A549 (cell line): Measurements from ENCODE around the gene OR51D1. TPM values are rescaled to one million over a fixed set of nuclear protein-coding genes. Genes with fewer than 3 reads are reported as not detected.

Experiments
- ATAC-seq, 2 experiments: fragments of 200-7000 bp in 1 of 2; fragments of >200 bp in 1 of 2; cut with Nextera tagmentation in 1 of 2; cut with Tn5 transposase in 1 of 2; 3 replicates each; pipeline versions ENCODE4 v1.8.0 to v1.9.1; 2018 to 2020; ENCODE audit warnings: mild to moderate bottlenecking in 1 of 2, moderate library complexity in 1 of 2
- CTCF ChIA-PET: fragments of 300-600 bp; sonication (Branson Sonifier 250); formaldehyde crosslinking; extraction: SDS; loops from one replicate; lab custom pipeline; 2021; ENCODE audit warnings: antibody characterized with exemption, inconsistent platforms; lab: Yijun Ruan, JAX
- POLR2A ChIA-PET: fragments of 350-600 bp; formaldehyde crosslinking; extraction: SDS; loops from one replicate; lab custom pipeline; 2021; ENCODE audit warnings: antibody characterized with exemption, inconsistent platforms; lab: Yijun Ruan, JAX
- DNase-seq, 2 experiments: peaks; one replicate each; pipeline versions ENCODE4 v3.0.0 to v3.0.0-alpha.2; 2011 to 2016; ENCODE audit warnings: low read depth in 1 of 2, low spot score in 1 of 2
- FAIRE-seq: peaks from 2 replicates; lab custom pipeline; 2011; peaks lifted over from hg19 to GRCh38; lab: Jason Lieb, UNC
- H3K27ac ChIP-seq, 2 experiments: fragments of >200 bp; sonication (Bioruptor Twin); formaldehyde crosslinking; 3 replicates each; pipeline ENCODE4 v1.5.1; 2016 to 2017
- H3K4me1 ChIP-seq: fragments of >200 bp; sonication (Bioruptor Twin); formaldehyde crosslinking; 3 replicates; pipeline ENCODE4 v1.6.1; 2016
- H3K4me2 ChIP-seq: fragments of >200 bp; sonication (Bioruptor Twin); formaldehyde crosslinking; 3 replicates; pipeline ENCODE4 v1.6.1; 2016
- H3K4me3 ChIP-seq: fragments of >200 bp; sonication (Bioruptor Twin); formaldehyde crosslinking; 3 replicates; pipeline ENCODE4 v1.5.1; 2016
- H3K9me3 ChIP-seq: fragments of >200 bp; sonication (Bioruptor Twin); formaldehyde crosslinking; 3 replicates; pipeline ENCODE4 v1.6.1; 2016
- CBX2 ChIP-seq: fragments of 200-600 bp; sonication (generic); IDR thresholded peaks from 2 replicates; pipeline ENCODE4 v1.6.1; 2016; ENCODE audit warnings: low read depth, mild to moderate bottlenecking, borderline replicate concordance
- CBX8 ChIP-seq: fragments of 200-600 bp; sonication (generic); IDR thresholded peaks from 2 replicates; pipeline ENCODE4 v1.6.1; 2016
- CTCF ChIP-seq: fragments of >200 bp; sonication (Bioruptor Twin); formaldehyde crosslinking; IDR thresholded peaks from 3 replicates; pipeline ENCODE4 v1.5.1; 2016
- FOSB ChIP-seq: fragments of 250-450 bp; sonication (Bioruptor Pico); IDR thresholded peaks from 2 replicates; pipeline ENCODE4 v1.5.0; 2020; ENCODE audit warnings: mild to moderate bottlenecking, moderate library complexity
- FOSL2 ChIP-seq, 2 experiments: fragments of 450-650 bp in 1 of 2; fragments of >200 bp in 1 of 2; sonication (Bioruptor Twin) in 1 of 2; formaldehyde crosslinking; IDR thresholded peaks; 2 replicates each; pipeline versions ENCODE4 v1.5.0 to v1.6.1; 2016 to 2020; ENCODE audit warnings: mild to moderate bottlenecking in 1 of 2, moderate library complexity in 1 of 2
- HEYL ChIP-seq: fragments of 250-450 bp; sonication (Bioruptor Pico); IDR thresholded peaks from 2 replicates; pipeline ENCODE4 v1.8.0; 2021; ENCODE audit warnings: mild to moderate bottlenecking, moderate library complexity
- HOXB13 ChIP-seq: fragments of 250-450 bp; sonication (Bioruptor Pico); IDR thresholded peaks from 2 replicates; pipeline ENCODE4 v1.5.0; 2020; ENCODE audit warnings: low read depth, mild to moderate bottlenecking, moderate library complexity
- JUNB ChIP-seq: fragments of >200 bp; sonication (Bioruptor Twin); formaldehyde crosslinking; IDR thresholded peaks from 2 replicates; pipeline ENCODE4 v1.6.1; 2016
- MYC ChIP-seq: IDR thresholded peaks from 2 replicates; pipeline ENCODE4 v1.6.1; 2012; ENCODE audit warnings: mild to moderate bottlenecking, inconsistent platforms, low read length, improper control_type of control experiment, borderline replicate concordance
- RAD21 ChIP-seq, 2 experiments: fragments of >200 bp in 1 of 2; sonication (Bioruptor Twin) in 1 of 2; formaldehyde crosslinking in 1 of 2; IDR thresholded peaks in 1 of 2; conservative IDR thresholded peaks in 1 of 2; 2 replicates in 1 of 2; 3 replicates in 1 of 2; pipeline ENCODE4 v1.6.1; 2012 to 2018; ENCODE audit warnings: inconsistent platforms in 1 of 2
- REST ChIP-seq: fragments of 200-600 bp; sonication (generic); IDR thresholded peaks from 2 replicates; pipeline ENCODE4 v1.6.1; 2016; ENCODE audit warnings: antibody characterized with exemption, mild to moderate bottlenecking, moderate library complexity
- RFX5 ChIP-seq: fragments of 450-650 bp; IDR thresholded peaks from 2 replicates; pipeline ENCODE4 v1.7.1; 2014; ENCODE audit warnings: antibody characterized with exemption, mild to moderate bottlenecking, moderate library complexity
- SMC3 ChIP-seq: fragments of >200 bp; sonication (Bioruptor Twin); formaldehyde crosslinking; IDR thresholded peaks from 3 replicates; pipeline ENCODE4 v1.6.1; 2018; ENCODE audit warnings: inconsistent platforms
- TFCP2L1 ChIP-seq: fragments of 250-450 bp; sonication (Bioruptor Pico); IDR thresholded peaks from 2 replicates; pipeline ENCODE4 v1.5.0; 2021; ENCODE audit warnings: mild to moderate bottlenecking
- ZC3H11A ChIP-seq: fragments of 450-650 bp; IDR thresholded peaks from 2 replicates; pipeline ENCODE4 v1.6.1; 2014; ENCODE audit warnings: antibody characterized with exemption, mild to moderate bottlenecking
- WGBS: methylation state at CpG from one replicate; pipeline ENCODE4 v1.1.6; 2017; ENCODE audit errors: missing lambda C conversion rate; 5-methylcytosine and 5-hydroxymethylcytosine counted together
- polyA minus RNA-seq: library from RNA; depleted of rRNA, polyadenylated mRNA; stranded (reverse); fragments of >200 nt; gene quantifications from 2 replicates; pipeline ENCODE4 v1.2.3, GENCODE V29; 2011; rRNA and poly(A)+ RNA removed
- polyA plus RNA-seq, 4 experiments: library from polyadenylated mRNA; depleted of rRNA in 3 of 4; stranded (reverse); fragments of >200 nt; fragmentation: RNase III in 1 of 4; extraction: RNeasy Plus Mini Kit Qiagen cat#74134 plus additional on column Dnase treatment in 1 of 4; gene quantifications; 2 replicates in 3 of 4; 3 replicates in 1 of 4; pipeline ENCODE4 v1.2.3, GENCODE V29; 2011 to 2017
- TF ChIP-seq, protein P1 (sequence below): IDR thresholded peaks from 2 replicates; pipeline ENCODE4 v1.6.1; 2012; ENCODE audit warnings: low read depth, borderline replicate concordance
- TF ChIP-seq, protein P2 (sequence below): fragments of 450-650 bp; IDR thresholded peaks from 2 replicates; pipeline ENCODE4 v1.6.1; 2014; ENCODE audit warnings: antibody characterized with exemption
- TF ChIP-seq, protein P3 (sequence below): fragments of >200 bp; sonication (Bioruptor Twin); formaldehyde crosslinking; IDR thresholded peaks from 3 replicates; pipeline ENCODE4 v1.6.1; 2016
- TF ChIP-seq, protein P4 (sequence below): fragments of >200 bp; sonication (Bioruptor Twin); formaldehyde crosslinking; IDR thresholded peaks from 2 replicates; pipeline ENCODE4 v1.6.1; 2016

The OR51D1 gene, protein sequence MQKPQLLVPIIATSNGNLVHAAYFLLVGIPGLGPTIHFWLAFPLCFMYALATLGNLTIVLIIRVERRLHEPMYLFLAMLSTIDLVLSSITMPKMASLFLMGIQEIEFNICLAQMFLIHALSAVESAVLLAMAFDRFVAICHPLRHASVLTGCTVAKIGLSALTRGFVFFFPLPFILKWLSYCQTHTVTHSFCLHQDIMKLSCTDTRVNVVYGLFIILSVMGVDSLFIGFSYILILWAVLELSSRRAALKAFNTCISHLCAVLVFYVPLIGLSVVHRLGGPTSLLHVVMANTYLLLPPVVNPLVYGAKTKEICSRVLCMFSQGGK
- polyA plus RNA-seq (2011; rRNA removed) (not detected in 2 replicates), polyA plus RNA-seq (2017; fragmentation: RNase III; extraction: RNeasy Plus Mini Kit Qiagen cat#74134 plus additional on column Dnase treatment) (not detected in 3 replicates), polyA minus RNA-seq (not detected in 2 replicates)
- not detected in 2 replicates for polyA plus RNA-seq (2012; cell fraction: cytosol; rRNA removed)
- not detected in 2 replicates for polyA plus RNA-seq (2012; cell fraction: nucleus; rRNA removed)

DNA sequence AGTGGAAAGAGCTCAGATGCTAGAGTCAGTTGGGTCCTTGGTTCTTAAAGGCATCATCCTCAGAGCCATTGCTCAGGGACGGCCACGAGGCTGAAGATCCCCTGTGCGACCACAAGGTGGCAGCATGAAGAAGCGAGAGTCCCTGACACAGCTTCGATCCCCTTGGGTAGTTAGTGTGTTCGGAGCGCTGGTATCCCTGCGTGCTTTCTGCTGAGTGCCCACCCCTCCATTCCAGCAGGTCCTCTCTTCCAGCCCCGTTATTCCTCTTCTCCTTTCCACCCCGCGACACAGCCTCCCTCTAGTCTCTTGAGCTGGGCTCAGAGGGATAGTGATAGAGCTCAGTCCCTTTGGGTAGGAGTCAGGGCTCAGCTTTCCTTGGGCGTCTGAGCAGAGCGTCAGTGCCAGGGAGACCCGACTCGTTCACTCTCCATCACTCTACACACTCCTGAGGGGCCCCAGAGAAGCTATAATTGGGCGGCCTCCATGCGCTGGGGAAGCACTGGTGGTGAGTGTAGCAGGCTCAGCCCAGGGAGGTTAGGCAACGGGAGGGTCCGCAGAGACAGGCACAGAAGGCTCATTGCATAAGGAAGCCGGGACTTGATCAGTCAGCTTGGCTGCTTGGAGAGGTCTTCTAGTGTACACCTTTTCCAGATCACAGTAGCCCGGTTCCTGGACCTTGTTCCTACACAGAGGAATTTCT is at the start of gene OR51D1:
TSS of gene OR51D1 (plus strand) at position 516 of the 700 bp plus-strand sequence. CDS start 2,314 bp downstream, outside the sequence.
- peak; percentile 84 to 98 for ATAC-seq
- FAIRE-seq, result no peak

GRCh38 chr11:4589017-4589416 is 48.3 kb upstream of the OR51D1 start:
- Histone ChIP-seq H3K4me1 (no peaks in the 10 kb centered on the region), H3K4me3 (no peak overlapping the region), H3K27ac (no peak overlapping the region), H3K9me3 (no peaks in the 10 kb centered on the region), H3K4me2 (no peak overlapping the region)
- ATAC-seq, result no peak
- ChIA-PET CTCF (interaction anchor here (1.0 kb wide), 1 partner anchor 402 kb away, joined by 3 read pairs; no protein-coding TSS in a partner anchor), POLR2A (no interaction called here)
- no peak for DNase-seq
- TF ChIP-seq REST, result no peak
- TF ChIP-seq JUNB, result no peak
- no peak for TF ChIP-seq MYC
- no peak for TF ChIP-seq HEYL (CRISPR knock-in tag)
- no peak for TF ChIP-seq FOSL2 (IDR thresholded peaks at IDR 0.05)
- TF ChIP-seq FOSL2 (CRISPR knock-in tag; IDR thresholded peaks at IDR 0.05), result no peak
- no peak for TF ChIP-seq FOSB (CRISPR knock-in tag)
- no peak for TF ChIP-seq HOXB13
- TF ChIP-seq, protein P1, sequence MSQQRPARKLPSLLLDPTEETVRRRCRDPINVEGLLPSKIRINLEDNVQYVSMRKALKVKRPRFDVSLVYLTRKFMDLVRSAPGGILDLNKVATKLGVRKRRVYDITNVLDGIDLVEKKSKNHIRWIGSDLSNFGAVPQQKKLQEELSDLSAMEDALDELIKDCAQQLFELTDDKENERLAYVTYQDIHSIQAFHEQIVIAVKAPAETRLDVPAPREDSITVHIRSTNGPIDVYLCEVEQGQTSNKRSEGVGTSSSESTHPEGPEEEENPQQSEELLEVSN, result no peak
- TF ChIP-seq CBX8, result no peak
- TF ChIP-seq CBX2, result no peak
- TF ChIP-seq, protein P2, sequence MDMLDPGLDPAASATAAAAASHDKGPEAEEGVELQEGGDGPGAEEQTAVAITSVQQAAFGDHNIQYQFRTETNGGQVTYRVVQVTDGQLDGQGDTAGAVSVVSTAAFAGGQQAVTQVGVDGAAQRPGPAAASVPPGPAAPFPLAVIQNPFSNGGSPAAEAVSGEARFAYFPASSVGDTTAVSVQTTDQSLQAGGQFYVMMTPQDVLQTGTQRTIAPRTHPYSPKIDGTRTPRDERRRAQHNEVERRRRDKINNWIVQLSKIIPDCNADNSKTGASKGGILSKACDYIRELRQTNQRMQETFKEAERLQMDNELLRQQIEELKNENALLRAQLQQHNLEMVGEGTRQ, result no peak
- TF ChIP-seq, protein P3, sequence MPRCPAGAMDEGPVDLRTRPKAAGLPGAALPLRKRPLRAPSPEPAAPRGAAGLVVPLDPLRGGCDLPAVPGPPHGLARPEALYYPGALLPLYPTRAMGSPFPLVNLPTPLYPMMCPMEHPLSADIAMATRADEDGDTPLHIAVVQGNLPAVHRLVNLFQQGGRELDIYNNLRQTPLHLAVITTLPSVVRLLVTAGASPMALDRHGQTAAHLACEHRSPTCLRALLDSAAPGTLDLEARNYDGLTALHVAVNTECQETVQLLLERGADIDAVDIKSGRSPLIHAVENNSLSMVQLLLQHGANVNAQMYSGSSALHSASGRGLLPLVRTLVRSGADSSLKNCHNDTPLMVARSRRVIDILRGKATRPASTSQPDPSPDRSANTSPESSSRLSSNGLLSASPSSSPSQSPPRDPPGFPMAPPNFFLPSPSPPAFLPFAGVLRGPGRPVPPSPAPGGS, result no peak
- TF ChIP-seq, protein P4, sequence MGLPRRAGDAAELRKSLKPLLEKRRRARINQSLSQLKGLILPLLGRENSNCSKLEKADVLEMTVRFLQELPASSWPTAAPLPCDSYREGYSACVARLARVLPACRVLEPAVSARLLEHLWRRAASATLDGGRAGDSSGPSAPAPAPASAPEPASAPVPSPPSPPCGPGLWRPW, result no peak
- WGBS, result 11% methylated on average over 3 of the region's 3 CpGs
- no peak for FAIRE-seq

More for the DNA sequence above, at the start of gene OR51D1:
- ChIA-PET CTCF (interaction anchor here (0.6 to 3.5 kb wide), 37 partner anchors 8 to 1254 kb away, joined by 3 to 53 read pairs (median 4); partner anchors contain the start of genes OR52I1 and TRIM68), POLR2A (no interaction called here)
- TF ChIP-seq, protein P2, result no peak
- TF ChIP-seq CTCF (peak; percentile 72), RAD21 (conservative IDR thresholded peaks at IDR 0.05 in 1 of 2, IDR thresholded peaks at IDR 0.05 in 1 of 2) (peak; percentile 57 to 74), TFCP2L1 (CRISPR knock-in tag) (no peak), SMC3 (peak; percentile 73), ZC3H11A (no peak), RFX5 (no peak)
- 26% methylated on average over 19 of the region's 21 CpGs for WGBS
- H3K4me1 ChIP-seq, result no peaks in the 10 kb centered on the region
- peak; percentile 65 to 66 for DNase-seq
- no peaks in the 10 kb centered on the region for H3K9me3 ChIP-seq
- H3K4me3 ChIP-seq, result no peak within 1 kb of the TSS
- no peak within 1 kb of the TSS for H3K27ac ChIP-seq
- H3K4me2 ChIP-seq, result peak within 1 kb of the TSS; percentile 29; the same call in 2 of the 3 replicates
